COLO668 (cell line): ENCODE results near the gene RAB14.

Source experiments
- DNase-seq: peaks from one replicate; lab custom pipeline; 2025; ENCODE audit not compliant: unreplicated experiment; lab: John Stamatoyannopoulos, UW

The RAB14 gene

GRCh38 chr9:121201738-121202533 is at the start of gene RAB14:
TSS of gene RAB14 (minus strand) at chr9:121201869. CDS start at chr9:121193412, 8,457 bp downstream.
- peak; percentile 99 for DNase-seq

- DNase-seq = no peak
Observed at GRCh38 chr9:121249563-121249962, 47.9 kb upstream of the RAB14 start.

GRCh38 chr9:121246821-121247561 is 45.3 kb upstream of the RAB14 start:
- no peak for DNase-seq

GRCh38 chr9:121242959-121243346 is 41.3 kb upstream of the RAB14 start:
- DNase-seq = no peak

- DNase-seq = no peak
Observed at GRCh38 chr9:121242219-121242958, 40.7 kb upstream of the RAB14 start.

GRCh38 chr9:121240472-121241135 is 38.9 kb upstream of the RAB14 start:
- DNase-seq = no peak

GRCh38 chr9:121239851-121240250 is 38.2 kb upstream of the RAB14 start:
- no peak for DNase-seq

- no peak for DNase-seq
Observed at GRCh38 chr9:121239071-121239470, 37.4 kb upstream of the RAB14 start.

GRCh38 chr9:121237916-121238315 is 36.2 kb upstream of the RAB14 start:
- DNase-seq = no peak

- no peak for DNase-seq
Observed at GRCh38 chr9:121235512-121235911, 33.8 kb upstream of the RAB14 start.

GRCh38 chr9:121234832-121235161 is 33.1 kb upstream of the RAB14 start:
- DNase-seq = no peak

- no peak for DNase-seq
Observed at GRCh38 chr9:121233906-121234831, 32.5 kb upstream of the RAB14 start.

- no peak for DNase-seq
Observed at GRCh38 chr9:121232251-121232650, 30.6 kb upstream of the RAB14 start.

GRCh38 chr9:121230256-121230655 is 28.6 kb upstream of the RAB14 start:
- DNase-seq = no peak

- no peak for DNase-seq
Observed at GRCh38 chr9:121227862-121228261, 26.2 kb upstream of the RAB14 start.

- DNase-seq = no peak
Observed at GRCh38 chr9:121226175-121226574, 24.5 kb upstream of the RAB14 start.

GRCh38 chr9:121225240-121225639 is 23.6 kb upstream of the RAB14 start:
- no peak for DNase-seq

- DNase-seq = no peak
Observed at GRCh38 chr9:121222524-121223171, 21.0 kb upstream of the RAB14 start.

- no peak for DNase-seq
Observed at GRCh38 chr9:121221664-121222055, 20.0 kb upstream of the RAB14 start.
